Glutamatergic neuron (in vitro differentiated cells): ENCODE data around the gene ITGA2B. TPM values are rescaled to one million over a fixed set of nuclear protein-coding genes. Genes with fewer than 3 reads are reported as not detected.

ENCODE experiments used
- DNase-seq: peaks from one replicate; pipeline ENCODE4 v3.0.0; 2022
- H3K27ac Mint-ChIP-seq: one replicate; pipeline ENCODE4 v1.8.0; 2020; ENCODE audit warnings: mild to moderate bottlenecking, mixed read lengths, inconsistent platforms; ENCODE audit not compliant: unreplicated experiment
- H3K27me3 Mint-ChIP-seq: one replicate; pipeline ENCODE4 v1.8.0; 2020; ENCODE audit warnings: mild to moderate bottlenecking, moderate library complexity, mixed read lengths, inconsistent platforms; ENCODE audit not compliant: unreplicated experiment
- H3K36me3 Mint-ChIP-seq: one replicate; pipeline ENCODE4 v1.8.0; 2020; ENCODE audit warnings: mild to moderate bottlenecking, mixed read lengths, inconsistent platforms; ENCODE audit not compliant: unreplicated experiment
- H3K4me1 Mint-ChIP-seq: one replicate; pipeline ENCODE4 v1.8.0; 2020; ENCODE audit warnings: mild to moderate bottlenecking, low read depth, mixed read lengths, inconsistent platforms; ENCODE audit not compliant: unreplicated experiment
- H3K4me3 Mint-ChIP-seq: one replicate; pipeline ENCODE4 v1.8.0; 2020; ENCODE audit warnings: mild to moderate bottlenecking, mixed read lengths, inconsistent platforms; ENCODE audit not compliant: unreplicated experiment
- H3K9me3 Mint-ChIP-seq: one replicate; pipeline ENCODE4 v1.8.0; 2020; ENCODE audit warnings: mild to moderate bottlenecking, moderate library complexity, mixed read lengths, inconsistent platforms; ENCODE audit not compliant: unreplicated experiment
- CTCF ChIP-seq: fragments of 200-600 bp; sonication (generic); IDR thresholded peaks from one replicate; pipeline ENCODE4 v1.5.0; 2021; ENCODE audit not compliant: partially characterized antibody, unreplicated experiment
- long read RNA-seq: library from polyadenylated mRNA; unstranded; transcript quantifications from one replicate; pipeline ENCODE4 v2.0.0, GENCODE V29; 2020; ENCODE audit not compliant: unreplicated experiment
- total RNA-seq: library from RNA; stranded (reverse); fragmentation: NEBNext Ultra II Directional; extraction: Animal tissue kit (Norgen Biotek cat#: 25700); gene quantifications from one replicate; pipeline ENCODE4 v1.2.1, GENCODE V29; 2021; ENCODE audit not compliant: unreplicated experiment

Gene ITGA2B
- total RNA-seq = 7.1 TPM
- long read RNA-seq, partial matches to known transcripts = 1 of 1 reads
- long read RNA-seq, other reads (novel, unspliced or antisense) = 0 of 1 reads

- no peak within 1 kb of the TSS for H3K4me3 Mint-ChIP-seq
- peaks cover 2% of the 10 kb centered on the region for H3K9me3 Mint-ChIP-seq
- H3K4me1 Mint-ChIP-seq = no peaks in the 10 kb centered on the region
- DNase-seq = no peak
- H3K27me3 Mint-ChIP-seq = peaks cover 10% of the 10 kb centered on the region
- H3K27ac Mint-ChIP-seq = no peak within 1 kb of the TSS
- TF ChIP-seq CTCF = no peak
- no peaks in the 10 kb centered on the region for H3K36me3 Mint-ChIP-seq
Observed at GRCh38 chr17:44389281-44389680, at the start of gene ITGA2B. Gene ITGA2B, minus strand, starts transcription at chr17:44389649. Its CDS starts 176 bp downstream, at chr17:44389473.

- no peak for DNase-seq
- no peaks in the 10 kb centered on the region for H3K36me3 Mint-ChIP-seq
Observed at GRCh38 chr17:44439168-44439567, 49.7 kb upstream of the ITGA2B start.

GRCh38 chr17:44438636-44439035, 49.2 kb upstream of the ITGA2B start:
- H3K4me3 Mint-ChIP-seq = peak overlapping the region; percentile 2
- DNase-seq = no peak
- peak overlapping the region; percentile 57 for H3K27ac Mint-ChIP-seq

More at GRCh38 chr17:44439168-44439567, 49.7 kb upstream of the ITGA2B start:
- no peaks in the 10 kb centered on the region for H3K27me3 Mint-ChIP-seq
- H3K4me3 Mint-ChIP-seq = peak overlapping the region; percentile 0
- no peak overlapping the region for H3K27ac Mint-ChIP-seq
- TF ChIP-seq CTCF = no peak
- H3K9me3 Mint-ChIP-seq = no peaks in the 10 kb centered on the region
- peaks cover 12% of the 10 kb centered on the region for H3K4me1 Mint-ChIP-seq

GRCh38 chr17:44436336-44436735, 46.9 kb upstream of the ITGA2B start:
- Mint-ChIP-seq H3K27me3 (no peaks in the 10 kb centered on the region), H3K27ac (peak overlapping the region; percentile 17), H3K9me3 (no peaks in the 10 kb centered on the region), H3K36me3 (no peaks in the 10 kb centered on the region), H3K4me3 (no peak overlapping the region), H3K4me1 (peaks cover 12% of the 10 kb centered on the region)
- TF ChIP-seq CTCF = no peak
- DNase-seq = no peak

More at GRCh38 chr17:44438636-44439035, 49.2 kb upstream of the ITGA2B start:
- TF ChIP-seq CTCF = no peak
- peaks cover 12% of the 10 kb centered on the region for H3K4me1 Mint-ChIP-seq
- H3K9me3 Mint-ChIP-seq = no peaks in the 10 kb centered on the region
- H3K36me3 Mint-ChIP-seq = no peaks in the 10 kb centered on the region
- H3K27me3 Mint-ChIP-seq = no peaks in the 10 kb centered on the region

GRCh38 chr17:44432254-44433157, 43.1 kb upstream of the ITGA2B start:
- H3K4me1 Mint-ChIP-seq = no peaks in the 10 kb centered on the region
- no peak for TF ChIP-seq CTCF
- H3K9me3 Mint-ChIP-seq = no peaks in the 10 kb centered on the region
- H3K27ac Mint-ChIP-seq = peak overlapping the region; percentile 34
- DNase-seq = no peak
- no peak overlapping the region for H3K4me3 Mint-ChIP-seq
- no peaks in the 10 kb centered on the region for H3K27me3 Mint-ChIP-seq
- no peaks in the 10 kb centered on the region for H3K36me3 Mint-ChIP-seq
